Ecto neural progenitor cell (in vitro differentiated cells): ENCODE measurements around the gene SLC22A6.
A peak's percentile ranks its signal among the peaks of the same experiment; 100 is the strongest.

Source experiments
- DNase-seq: peaks from one replicate; pipeline ENCODE4 v3.0.0-alpha.2; 2018; ENCODE audit warnings: low spot score

SLC22A6 gene

DNA sequence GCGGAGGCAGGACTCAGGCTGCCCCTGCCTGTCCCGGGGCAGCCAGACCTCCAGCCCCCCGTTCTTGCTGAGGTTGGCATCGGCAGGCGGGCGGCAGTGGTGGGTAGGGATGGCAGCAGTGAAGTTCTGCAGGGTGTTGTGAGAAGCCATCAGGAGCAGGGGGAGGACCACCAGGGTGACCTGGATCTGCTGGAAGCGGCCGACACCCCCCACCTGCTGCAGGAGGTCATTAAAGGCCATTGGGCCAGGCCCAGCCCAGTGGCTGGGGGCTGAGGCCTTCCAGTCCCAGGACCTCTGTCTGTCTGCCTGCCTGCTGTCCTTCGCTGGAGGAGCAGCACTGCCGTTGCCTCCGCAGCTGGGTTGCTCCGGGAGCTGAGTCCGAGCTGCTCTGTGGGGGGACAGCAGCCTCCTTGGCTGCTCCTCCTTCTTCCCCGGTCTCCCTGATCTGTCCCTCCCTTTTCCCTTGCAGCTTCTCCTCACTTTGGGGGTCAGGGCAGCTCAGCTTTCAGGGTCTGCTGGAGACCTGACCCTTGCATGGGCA, at the start of gene SLC22A6:
Gene SLC22A6 (minus strand): TSS at position 517 of the 541 bp plus-strand sequence. CDS start 277 bp downstream, at position 240.
- peak; percentile 72 for DNase-seq

GRCh38 chr11:63032457-63032856, 47.7 kb upstream of the SLC22A6 start:
- no peak for DNase-seq

DNA sequence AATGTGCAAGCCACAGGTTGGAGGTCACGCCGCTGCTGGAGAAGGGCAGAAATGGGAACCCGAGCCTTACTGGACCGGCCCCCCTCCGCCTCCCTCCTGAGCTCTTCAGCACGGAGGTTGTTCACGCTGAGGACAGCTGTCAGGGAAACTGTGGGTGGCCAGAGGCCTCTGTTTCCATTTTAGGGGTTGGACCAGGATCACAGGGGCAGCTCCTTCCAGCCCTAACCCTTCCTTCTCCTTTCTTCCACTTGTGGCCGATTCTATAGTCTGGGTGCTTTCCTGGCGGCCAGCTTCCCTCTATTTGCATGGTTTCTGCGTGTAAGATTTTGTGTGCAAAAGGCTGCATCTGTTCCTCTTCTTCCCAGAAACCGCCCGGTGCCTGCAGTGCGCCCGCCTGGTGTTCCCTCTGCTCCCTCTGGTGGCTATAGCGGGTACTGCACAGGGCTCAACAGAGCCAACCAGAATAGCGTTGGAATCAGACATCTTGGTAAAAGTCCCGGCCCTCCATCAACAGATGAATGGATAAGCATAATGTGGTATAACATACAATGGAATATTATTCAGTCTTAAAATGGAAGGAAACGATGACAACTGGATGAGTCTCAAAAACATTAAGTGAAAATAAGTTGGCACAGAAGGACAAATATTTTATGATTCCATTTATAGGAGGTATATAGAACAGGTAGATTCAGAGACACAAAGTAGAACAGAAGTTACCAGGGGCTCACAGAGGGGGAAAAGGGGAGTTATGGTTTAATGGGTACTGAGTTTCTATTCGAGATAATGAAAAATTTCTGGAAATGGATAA, 39.3 kb upstream of the SLC22A6 start:
- DNase-seq = peak; percentile 89

DNA sequence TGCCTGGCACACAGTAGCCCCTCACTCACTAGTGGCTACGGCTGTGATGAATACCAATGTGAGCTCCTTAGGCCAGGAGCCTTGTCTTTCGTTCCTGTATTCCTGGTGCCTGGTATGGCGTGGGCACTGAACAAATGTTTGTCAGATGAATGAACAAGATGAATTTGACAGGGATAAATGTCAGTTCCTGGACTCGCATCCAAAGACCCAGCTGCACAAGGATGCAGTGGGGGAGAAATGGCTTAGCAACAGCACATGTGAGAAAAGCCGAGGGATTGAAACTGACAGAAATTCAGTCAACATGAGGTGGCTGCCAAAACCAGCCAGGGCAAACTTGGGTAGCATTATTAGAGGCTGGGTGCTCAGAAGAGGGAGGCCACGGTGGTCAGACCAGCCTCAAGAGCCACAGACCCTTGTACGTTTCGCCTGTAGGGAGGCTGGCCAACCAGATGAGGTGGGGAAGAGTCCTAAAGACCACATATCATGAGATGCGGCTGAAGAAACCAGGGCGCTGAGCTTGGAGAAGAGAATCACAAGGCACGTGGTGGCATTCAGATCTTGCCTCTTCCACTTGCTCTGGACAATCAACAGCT, 38.6 kb upstream of the SLC22A6 start:
- DNase-seq = no peak

GRCh38 chr11:63022441-63022840, 37.7 kb upstream of the SLC22A6 start:
- no peak for DNase-seq

GRCh38 chr11:63020671-63021291, 36.0 kb upstream of the SLC22A6 start:
- peak; percentile 66 for DNase-seq

GRCh38 chr11:63019506-63019905, 34.7 kb upstream of the SLC22A6 start:
- DNase-seq = no peak

DNA sequence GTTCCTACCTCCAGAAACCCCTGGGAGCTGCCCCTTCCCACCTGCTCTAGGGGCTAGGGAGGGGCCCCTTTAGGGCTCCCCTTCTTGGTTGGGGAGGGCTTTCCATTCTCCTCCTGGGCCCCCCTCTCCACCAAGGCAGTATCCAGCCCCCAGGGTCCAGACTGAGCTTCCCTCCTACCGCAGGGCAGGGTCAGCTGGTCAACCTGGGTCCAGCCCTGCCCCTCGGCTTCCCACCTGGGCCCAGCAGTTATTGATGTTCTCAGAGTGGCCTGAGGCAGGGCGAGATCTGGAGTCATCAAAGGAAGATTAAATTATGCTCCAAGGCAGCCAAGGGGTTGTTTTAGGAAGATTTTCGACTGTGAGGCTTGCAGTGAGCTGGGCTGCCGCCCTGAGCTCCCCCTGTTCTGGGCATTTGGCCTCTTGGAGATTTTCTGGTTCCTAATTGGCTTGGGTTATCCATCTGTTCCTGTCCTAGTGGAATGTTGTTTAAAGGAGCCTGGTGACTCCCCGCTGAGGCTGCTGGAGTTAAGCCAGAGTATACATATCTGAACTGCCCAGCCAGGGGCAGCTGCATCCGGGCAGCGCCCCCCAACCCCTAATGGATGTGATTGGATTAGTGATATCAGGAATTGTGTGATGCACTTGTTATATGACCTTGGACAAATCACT, 32.7 kb upstream of the SLC22A6 start:
- no peak for DNase-seq

DNA sequence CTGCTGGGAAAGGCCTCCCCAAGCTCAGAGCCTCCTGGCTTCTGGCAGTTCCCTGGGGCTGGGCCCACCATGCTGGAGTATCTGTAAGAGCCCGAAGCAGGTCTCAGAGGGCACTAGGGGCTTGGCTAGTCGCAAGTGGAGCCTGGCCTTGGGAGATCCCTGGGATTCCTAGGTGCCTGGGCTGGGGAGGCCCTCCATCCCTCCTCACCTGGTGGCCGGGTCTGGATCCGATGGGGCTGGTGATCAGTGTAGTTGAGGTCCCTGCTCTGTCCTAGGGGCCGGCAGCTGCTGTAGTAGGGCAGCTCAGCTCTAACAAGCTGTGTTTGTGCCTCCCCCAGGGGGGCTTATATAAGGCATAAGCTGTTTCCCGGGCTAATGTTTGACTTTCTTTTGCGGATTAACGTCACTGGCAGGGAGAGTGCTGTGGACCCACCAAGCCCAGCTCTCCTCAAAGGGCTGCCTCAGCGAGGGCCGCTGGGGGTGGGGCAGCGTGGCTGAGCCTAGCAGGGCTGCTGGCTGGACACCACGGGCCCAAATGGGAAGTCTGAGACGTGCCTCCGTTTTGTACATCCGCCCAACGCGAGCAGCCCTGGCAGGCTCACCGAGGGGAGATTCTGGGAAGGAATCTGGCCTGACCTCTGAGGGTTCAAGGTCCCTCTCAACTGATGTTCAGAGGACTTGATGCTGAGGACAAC, 30.9 kb upstream of the SLC22A6 start, which contains the start of gene SLC22A8:
Gene SLC22A8 (minus strand): TSS at position 321 of the 695 bp plus-strand sequence. CDS start 883 bp downstream, outside the sequence.
- peak; percentile 66 for DNase-seq

- no peak for DNase-seq
These were observed 29.8 kb upstream of the SLC22A6 start for GRCh38 chr11:63014408-63015055.

DNA sequence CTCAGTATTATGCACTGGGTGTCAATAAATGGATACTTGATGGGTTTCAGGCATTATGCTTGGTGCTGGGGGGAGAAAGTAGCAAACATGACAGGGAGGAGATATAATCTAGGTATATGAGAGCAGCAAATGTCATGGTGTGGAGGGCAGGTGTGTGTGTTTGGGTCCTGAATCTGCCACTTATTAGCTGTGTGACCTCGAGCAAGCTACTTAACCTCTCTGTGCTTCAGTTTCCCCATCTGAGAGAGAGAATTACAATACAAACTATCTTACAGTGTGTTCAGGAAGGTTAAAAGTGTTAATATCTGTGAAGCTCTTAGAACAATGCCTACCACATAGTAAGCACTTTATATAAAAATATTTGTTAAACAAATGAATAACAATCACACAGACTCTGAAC, 28.1 kb upstream of the SLC22A6 start:
- DNase-seq = no peak

GRCh38 chr11:63012430-63012829, 27.7 kb upstream of the SLC22A6 start:
- DNase-seq = no peak

- DNase-seq = no peak
These were observed 26.2 kb upstream of the SLC22A6 start for GRCh38 chr11:63010934-63011439.

DNA sequence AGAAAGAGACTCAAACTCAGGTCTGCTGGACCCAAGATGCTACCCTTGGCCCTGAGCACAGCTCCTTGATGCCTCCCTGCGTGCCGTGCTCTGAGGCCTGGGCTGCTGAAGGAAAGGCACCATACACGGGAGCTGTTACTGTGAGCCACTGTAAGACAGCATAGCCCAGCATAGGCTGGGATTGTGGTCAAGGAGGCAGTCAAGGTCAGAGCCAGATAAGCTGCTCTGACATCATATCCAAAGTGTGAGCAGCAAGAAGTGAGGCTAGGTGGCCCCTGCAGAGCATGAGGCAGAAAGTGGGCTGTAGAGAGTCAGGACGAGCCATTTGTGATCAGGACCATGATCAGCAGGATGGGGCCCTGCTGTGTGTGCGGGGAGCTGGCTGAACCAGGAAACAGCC, 23.2 kb upstream of the SLC22A6 start:
- DNase-seq = no peak

GRCh38 chr11:63001456-63001855, 16.7 kb upstream of the SLC22A6 start:
- DNase-seq = no peak

- DNase-seq = no peak
These were observed 14.9 kb upstream of the SLC22A6 start for GRCh38 chr11:62999649-63000048.

DNA sequence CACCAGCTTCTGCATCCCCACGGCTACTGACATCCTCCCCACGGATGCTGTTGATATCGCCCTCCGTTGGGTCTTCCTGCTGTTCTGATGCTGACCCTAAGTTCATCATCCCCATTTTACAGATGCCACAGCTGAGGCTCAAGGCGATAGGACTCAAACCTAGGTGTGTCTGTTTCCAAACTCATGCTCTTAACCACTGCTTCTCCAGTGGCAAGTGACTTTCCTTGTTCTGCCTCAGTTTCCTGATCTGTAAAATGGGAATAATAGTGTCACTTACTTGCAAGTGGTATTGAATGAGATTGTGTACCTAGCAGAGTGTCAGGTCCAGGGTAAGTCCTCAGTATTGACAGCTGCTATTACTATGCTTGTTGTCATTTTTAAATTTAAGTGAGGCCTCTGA, 14.4 kb upstream of the SLC22A6 start:
- no peak for DNase-seq

DNA sequence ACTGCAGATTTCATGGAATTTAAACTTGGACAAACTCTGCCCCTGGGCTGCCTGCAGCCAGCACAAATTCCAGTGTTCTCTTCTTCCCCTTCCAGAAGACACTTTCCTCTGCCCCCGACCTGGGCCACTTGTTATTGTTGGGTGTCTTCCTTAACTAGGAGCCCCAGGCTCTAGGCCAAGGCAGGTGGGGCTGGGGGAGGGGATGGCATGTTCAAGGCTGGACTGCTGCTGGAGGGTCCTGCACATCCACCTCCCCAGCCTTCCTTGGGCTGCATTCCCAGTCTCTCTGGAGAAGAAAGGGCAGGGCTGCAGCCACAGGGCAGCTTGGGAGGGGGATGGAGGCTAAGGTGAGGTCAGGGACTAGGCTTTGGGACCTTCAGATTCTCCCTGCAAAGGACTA, 11.5 kb upstream of the SLC22A6 start:
- DNase-seq = no peak

DNA sequence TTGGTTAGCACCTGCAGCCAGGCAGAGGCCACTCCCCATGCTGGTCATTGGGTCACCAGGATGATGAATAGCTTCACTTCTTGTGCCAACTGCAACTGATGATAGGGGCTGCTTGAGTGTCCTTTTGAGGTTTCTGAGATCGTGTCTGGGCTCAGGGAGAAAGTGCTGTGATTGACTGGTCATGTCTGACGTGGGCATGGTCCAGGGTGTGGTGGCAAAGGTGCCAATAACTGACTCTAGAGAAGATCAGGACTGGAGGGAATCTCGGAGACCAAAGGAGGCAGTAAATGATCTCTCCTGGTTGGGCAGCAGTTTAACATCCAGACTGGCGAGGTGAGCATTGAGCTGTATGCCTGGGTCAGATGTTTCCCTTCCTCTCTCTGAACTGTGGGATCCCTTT, 10.0 kb upstream of the SLC22A6 start:
- no peak for DNase-seq

GRCh38 chr11:62988276-62988675, 3.5 kb upstream of the SLC22A6 start:
- DNase-seq = no peak
